ENCODE results near the gene NCBP2.

NCBP2 gene

GRCh38 chr3:196942226-196942914 is at the start of gene NCBP2:
NCBP2 (minus strand) TSS chr3:196942528; CDS start chr3:196942503, 25 bp downstream.
- Mint-ChIP-seq H3K27ac (peak within 1 kb of the TSS; percentile 94), H3K4me3 (peak within 1 kb of the TSS; percentile 93), H3K9me3 (no peaks in the 10 kb centered on the region), H3K4me1 (ENCODE audit: low read depth) (peaks cover 56% of the 10 kb centered on the region), H3K27me3 (no peaks in the 10 kb centered on the region), H3K36me3 (ENCODE audit: low read depth) (peaks cover 59% of the 10 kb centered on the region)

- Mint-ChIP-seq H3K9me3 (no peaks in the 10 kb centered on the region), H3K36me3 (ENCODE audit: low read depth) (no peaks in the 10 kb centered on the region), H3K4me3 (no peak overlapping the region), H3K4me1 (ENCODE audit: low read depth) (no peaks in the 10 kb centered on the region), H3K27me3 (no peaks in the 10 kb centered on the region), H3K27ac (no peak overlapping the region)
Observed at GRCh38 chr3:196991581-196992460, 49.5 kb upstream of the NCBP2 start.

- no peaks in the 10 kb centered on the region for H3K4me1 Mint-ChIP-seq (ENCODE audit: low read depth)
- H3K36me3 Mint-ChIP-seq (ENCODE audit: low read depth): no peaks in the 10 kb centered on the region
- no peaks in the 10 kb centered on the region for H3K27me3 Mint-ChIP-seq
- H3K27ac Mint-ChIP-seq: no peak overlapping the region
- H3K9me3 Mint-ChIP-seq: no peaks in the 10 kb centered on the region
- H3K4me3 Mint-ChIP-seq: no peak overlapping the region
Observed at GRCh38 chr3:196990601-196991007, 48.3 kb upstream of the NCBP2 start.

GRCh38 chr3:196989721-196990262 is 47.5 kb upstream of the NCBP2 start:
- no peaks in the 10 kb centered on the region for H3K36me3 Mint-ChIP-seq (ENCODE audit: low read depth)
- no peaks in the 10 kb centered on the region for H3K27me3 Mint-ChIP-seq
- H3K4me1 Mint-ChIP-seq (ENCODE audit: low read depth): no peaks in the 10 kb centered on the region
- H3K4me3 Mint-ChIP-seq: no peak overlapping the region
- no peak overlapping the region for H3K27ac Mint-ChIP-seq
- H3K9me3 Mint-ChIP-seq: no peaks in the 10 kb centered on the region

- no peaks in the 10 kb centered on the region for H3K4me1 Mint-ChIP-seq (ENCODE audit: low read depth)
- H3K27ac Mint-ChIP-seq: no peak overlapping the region
- H3K4me3 Mint-ChIP-seq: no peak overlapping the region
- H3K27me3 Mint-ChIP-seq: peaks cover 6% of the 10 kb centered on the region
- no peaks in the 10 kb centered on the region for H3K36me3 Mint-ChIP-seq (ENCODE audit: low read depth)
- H3K9me3 Mint-ChIP-seq: no peaks in the 10 kb centered on the region
Observed at GRCh38 chr3:196988241-196989029, 46.1 kb upstream of the NCBP2 start.

- no peaks in the 10 kb centered on the region for H3K36me3 Mint-ChIP-seq (ENCODE audit: low read depth)
- no peaks in the 10 kb centered on the region for H3K4me1 Mint-ChIP-seq (ENCODE audit: low read depth)
- H3K27me3 Mint-ChIP-seq: peaks cover 10% of the 10 kb centered on the region
- no peaks in the 10 kb centered on the region for H3K9me3 Mint-ChIP-seq
- H3K27ac Mint-ChIP-seq: no peak overlapping the region
- H3K4me3 Mint-ChIP-seq: no peak overlapping the region
Observed at GRCh38 chr3:196987022-196987421, 44.7 kb upstream of the NCBP2 start.

GRCh38 chr3:196985954-196986885 is 43.9 kb upstream of the NCBP2 start:
- Mint-ChIP-seq H3K36me3 (ENCODE audit: low read depth) (no peaks in the 10 kb centered on the region), H3K9me3 (peaks cover 4% of the 10 kb centered on the region), H3K4me3 (no peak overlapping the region), H3K4me1 (ENCODE audit: low read depth) (no peaks in the 10 kb centered on the region), H3K27ac (no peak overlapping the region), H3K27me3 (peaks cover 15% of the 10 kb centered on the region)

- no peaks in the 10 kb centered on the region for H3K4me1 Mint-ChIP-seq (ENCODE audit: low read depth)
- H3K27ac Mint-ChIP-seq: no peak overlapping the region
- no peak overlapping the region for H3K4me3 Mint-ChIP-seq
- H3K9me3 Mint-ChIP-seq: peaks cover 4% of the 10 kb centered on the region
- H3K27me3 Mint-ChIP-seq: peaks cover 18% of the 10 kb centered on the region
- no peaks in the 10 kb centered on the region for H3K36me3 Mint-ChIP-seq (ENCODE audit: low read depth)
Observed at GRCh38 chr3:196985298-196985697, 43.0 kb upstream of the NCBP2 start.

- H3K4me1 Mint-ChIP-seq (ENCODE audit: low read depth): no peaks in the 10 kb centered on the region
- no peak overlapping the region for H3K27ac Mint-ChIP-seq
- H3K9me3 Mint-ChIP-seq: peaks cover 4% of the 10 kb centered on the region
- no peak overlapping the region for H3K4me3 Mint-ChIP-seq
- no peaks in the 10 kb centered on the region for H3K36me3 Mint-ChIP-seq (ENCODE audit: low read depth)
- peaks cover 22% of the 10 kb centered on the region for H3K27me3 Mint-ChIP-seq
Observed at GRCh38 chr3:196983186-196983585, 40.9 kb upstream of the NCBP2 start.

GRCh38 chr3:196981657-196982056 is 39.3 kb upstream of the NCBP2 start:
- H3K4me1 Mint-ChIP-seq (ENCODE audit: low read depth): no peaks in the 10 kb centered on the region
- H3K36me3 Mint-ChIP-seq (ENCODE audit: low read depth): no peaks in the 10 kb centered on the region
- no peak overlapping the region for H3K27ac Mint-ChIP-seq
- H3K27me3 Mint-ChIP-seq: peaks cover 23% of the 10 kb centered on the region
- no peak overlapping the region for H3K4me3 Mint-ChIP-seq
- peaks cover 4% of the 10 kb centered on the region for H3K9me3 Mint-ChIP-seq

- Mint-ChIP-seq H3K4me1 (ENCODE audit: low read depth) (no peaks in the 10 kb centered on the region), H3K9me3 (peaks cover 4% of the 10 kb centered on the region), H3K27ac (no peak overlapping the region), H3K36me3 (ENCODE audit: low read depth) (no peaks in the 10 kb centered on the region), H3K4me3 (no peak overlapping the region), H3K27me3 (peaks cover 23% of the 10 kb centered on the region)
Observed at GRCh38 chr3:196979545-196979944, 37.2 kb upstream of the NCBP2 start.

- Mint-ChIP-seq H3K4me1 (ENCODE audit: low read depth) (no peaks in the 10 kb centered on the region), H3K27ac (no peak overlapping the region), H3K36me3 (ENCODE audit: low read depth) (no peaks in the 10 kb centered on the region), H3K4me3 (no peak overlapping the region), H3K9me3 (peaks cover 4% of the 10 kb centered on the region), H3K27me3 (peaks cover 13% of the 10 kb centered on the region)
Observed at GRCh38 chr3:196976941-196977340, 34.6 kb upstream of the NCBP2 start.

- Mint-ChIP-seq H3K27me3 (peaks cover 12% of the 10 kb centered on the region), H3K9me3 (no peaks in the 10 kb centered on the region), H3K4me3 (no peak overlapping the region), H3K36me3 (ENCODE audit: low read depth) (no peaks in the 10 kb centered on the region), H3K4me1 (ENCODE audit: low read depth) (peaks cover 3% of the 10 kb centered on the region), H3K27ac (no peak overlapping the region)
Observed at GRCh38 chr3:196975349-196975748, 33.0 kb upstream of the NCBP2 start.

GRCh38 chr3:196974661-196975060 is 32.3 kb upstream of the NCBP2 start:
- peaks cover 7% of the 10 kb centered on the region for H3K4me1 Mint-ChIP-seq (ENCODE audit: low read depth)
- no peak overlapping the region for H3K27ac Mint-ChIP-seq
- no peak overlapping the region for H3K4me3 Mint-ChIP-seq
- H3K36me3 Mint-ChIP-seq (ENCODE audit: low read depth): no peaks in the 10 kb centered on the region
- peaks cover 14% of the 10 kb centered on the region for H3K27me3 Mint-ChIP-seq
- H3K9me3 Mint-ChIP-seq: no peaks in the 10 kb centered on the region

Data from stimulated activated naive CD8-positive, alpha-beta T cell treated with anti-CD3 and anti-CD28 coated beads, Interleukin-15, Interleukin-2, amounts not matched to agents 100 ng/mL and 50 ng/mL, for 24 hours (primary cell).